ENCODE data around the gene ZNF101. TPM values are rescaled to one million over a fixed set of nuclear protein-coding genes. Genes with fewer than 3 reads are reported as not detected.

The ZNF101 gene
- total and polyA plus RNA-seq, 4 donors = 7.4 to 12.4 (median 10.4) TPM

- 97 to 98% methylated on average over 9 of the region's 9 CpGs for WGBS, 2 donors
- Histone ChIP-seq H3K4me3 (no peak overlapping the region), H3K9me3 (ENCODE audit: control insufficient read depth in 4 of 4, insufficient read depth in 3 of 4, low read length in 3 of 4) (no peaks in the 10 kb centered on the region), H3K27me3 (ENCODE audit: control insufficient read depth in 3 of 3, insufficient read depth in 3 of 3, low read length in 2 of 3) (no peaks in the 10 kb centered on the region), H3K36me3 (ENCODE audit: control insufficient read depth in 4 of 4, insufficient read depth in 4 of 4, low read length in 4 of 4) (peaks cover 0 to 40% (median 18%) of the 10 kb centered on the region in 4 donors), H3K4me1 (ENCODE audit: control insufficient read depth in 5 of 5, insufficient read depth in 5 of 5, low read length in 5 of 5) (no peaks in the 10 kb centered on the region), H3K9ac (ENCODE audit: insufficient read depth in 1 of 2, low read length in 2 of 2) (no peak overlapping the region), H3K27ac (ENCODE audit: low read depth in 1 of 2, low read length in 1 of 2) (no peak overlapping the region)
- TF ChIP-seq, protein P1, sequence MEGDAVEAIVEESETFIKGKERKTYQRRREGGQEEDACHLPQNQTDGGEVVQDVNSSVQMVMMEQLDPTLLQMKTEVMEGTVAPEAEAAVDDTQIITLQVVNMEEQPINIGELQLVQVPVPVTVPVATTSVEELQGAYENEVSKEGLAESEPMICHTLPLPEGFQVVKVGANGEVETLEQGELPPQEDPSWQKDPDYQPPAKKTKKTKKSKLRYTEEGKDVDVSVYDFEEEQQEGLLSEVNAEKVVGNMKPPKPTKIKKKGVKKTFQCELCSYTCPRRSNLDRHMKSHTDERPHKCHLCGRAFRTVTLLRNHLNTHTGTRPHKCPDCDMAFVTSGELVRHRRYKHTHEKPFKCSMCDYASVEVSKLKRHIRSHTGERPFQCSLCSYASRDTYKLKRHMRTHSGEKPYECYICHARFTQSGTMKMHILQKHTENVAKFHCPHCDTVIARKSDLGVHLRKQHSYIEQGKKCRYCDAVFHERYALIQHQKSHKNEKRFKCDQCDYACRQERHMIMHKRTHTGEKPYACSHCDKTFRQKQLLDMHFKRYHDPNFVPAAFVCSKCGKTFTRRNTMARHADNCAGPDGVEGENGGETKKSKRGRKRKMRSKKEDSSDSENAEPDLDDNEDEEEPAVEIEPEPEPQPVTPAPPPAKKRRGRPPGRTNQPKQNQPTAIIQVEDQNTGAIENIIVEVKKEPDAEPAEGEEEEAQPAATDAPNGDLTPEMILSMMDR (IDR thresholded peaks at IDR 0.05; ENCODE audit: control extremely low read depth, extremely low read depth) = no peak
- no peak for ATAC-seq (ENCODE audit: insufficient read depth, low FRiP score)
- no peak for DNase-seq
These were observed 32.0 kb upstream of the ZNF101 start for GRCh38 chr19:19636573-19637185.

DNA sequence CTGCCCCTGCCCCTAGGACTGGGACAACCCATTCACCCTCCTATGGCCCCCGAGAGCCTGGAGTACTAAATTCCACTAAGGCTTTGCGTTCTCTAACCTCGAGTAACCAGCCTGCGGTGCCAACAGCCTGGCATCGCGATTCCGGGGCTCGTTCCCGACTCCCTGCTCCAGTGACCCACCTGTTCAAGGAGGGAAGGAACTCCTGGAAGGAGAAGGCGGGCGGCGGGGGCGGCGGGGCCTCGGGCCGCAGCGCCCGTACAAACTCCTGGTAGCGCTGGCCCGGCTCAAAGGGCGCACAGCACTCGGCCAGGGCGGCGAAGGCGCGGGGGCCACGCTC is 31.5 kb upstream of the ZNF101 start:
- WGBS, 2 donors = 86 to 87% methylated on average over 27 of the region's 27 CpGs
- ATAC-seq (ENCODE audit: insufficient read depth, low FRiP score) = no peak
- DNase-seq = no peak

GRCh38 chr19:19637523-19638251 is 31.0 kb upstream of the ZNF101 start:
- no peak for DNase-seq
- no peaks in the 10 kb centered on the region for H3K9me3 ChIP-seq (ENCODE audit: control insufficient read depth in 4 of 4, insufficient read depth in 3 of 4, low read length in 3 of 4)
- H3K27me3 ChIP-seq (ENCODE audit: control insufficient read depth in 3 of 3, insufficient read depth in 3 of 3, low read length in 2 of 3) = no peaks in the 10 kb centered on the region
- TF ChIP-seq, protein P1 (IDR thresholded peaks at IDR 0.05; ENCODE audit: control extremely low read depth, extremely low read depth) = no peak
- H3K9ac ChIP-seq (ENCODE audit: insufficient read depth in 1 of 2, low read length in 2 of 2) = no peak overlapping the region
- peaks cover 0 to 3% (median 0%) of the 10 kb centered on the region in 5 donors for H3K4me1 ChIP-seq (ENCODE audit: control insufficient read depth in 5 of 5, insufficient read depth in 5 of 5, low read length in 5 of 5)
- no peak for ATAC-seq (ENCODE audit: insufficient read depth, low FRiP score)
- peaks cover 0 to 40% (median 16%) of the 10 kb centered on the region in 4 donors for H3K36me3 ChIP-seq (ENCODE audit: control insufficient read depth in 4 of 4, insufficient read depth in 4 of 4, low read length in 4 of 4)
- H3K4me3 ChIP-seq = no peak overlapping the region
- WGBS, 2 donors = 87 to 92% methylated on average over 53 of the region's 53 CpGs
- no peak overlapping the region for H3K27ac ChIP-seq (ENCODE audit: low read depth in 1 of 2, low read length in 1 of 2)

More for the DNA sequence above, 31.5 kb upstream of the ZNF101 start:
- TF ChIP-seq, protein P1 (IDR thresholded peaks at IDR 0.05; ENCODE audit: control extremely low read depth, extremely low read depth) = no peak
- Histone ChIP-seq H3K9ac (ENCODE audit: insufficient read depth in 1 of 2, low read length in 2 of 2) (no peak overlapping the region), H3K4me1 (ENCODE audit: control insufficient read depth in 5 of 5, insufficient read depth in 5 of 5, low read length in 5 of 5) (no peaks in the 10 kb centered on the region), H3K4me3 (no peak overlapping the region), H3K36me3 (ENCODE audit: control insufficient read depth in 4 of 4, insufficient read depth in 4 of 4, low read length in 4 of 4) (peaks cover 0 to 40% (median 18%) of the 10 kb centered on the region in 4 donors), H3K9me3 (ENCODE audit: control insufficient read depth in 4 of 4, insufficient read depth in 3 of 4, low read length in 3 of 4) (no peaks in the 10 kb centered on the region), H3K27ac (ENCODE audit: low read depth in 1 of 2, low read length in 1 of 2) (no peak overlapping the region), H3K27me3 (ENCODE audit: control insufficient read depth in 3 of 3, insufficient read depth in 3 of 3, low read length in 2 of 3) (no peaks in the 10 kb centered on the region)
